NCI-H524 (cell line): ENCODE data around the gene ZDHHC9.
"Not testable (repeated sequence)": the region's sequence is repeated elsewhere in the genome, so short reads cannot be mapped to it uniquely, and the experiment has no call there.

Source experiments
- DNase-seq, 2 experiments: peaks; one replicate each; lab custom pipeline; 2025; lab: John Stamatoyannopoulos, UW

Gene ZDHHC9

DNA sequence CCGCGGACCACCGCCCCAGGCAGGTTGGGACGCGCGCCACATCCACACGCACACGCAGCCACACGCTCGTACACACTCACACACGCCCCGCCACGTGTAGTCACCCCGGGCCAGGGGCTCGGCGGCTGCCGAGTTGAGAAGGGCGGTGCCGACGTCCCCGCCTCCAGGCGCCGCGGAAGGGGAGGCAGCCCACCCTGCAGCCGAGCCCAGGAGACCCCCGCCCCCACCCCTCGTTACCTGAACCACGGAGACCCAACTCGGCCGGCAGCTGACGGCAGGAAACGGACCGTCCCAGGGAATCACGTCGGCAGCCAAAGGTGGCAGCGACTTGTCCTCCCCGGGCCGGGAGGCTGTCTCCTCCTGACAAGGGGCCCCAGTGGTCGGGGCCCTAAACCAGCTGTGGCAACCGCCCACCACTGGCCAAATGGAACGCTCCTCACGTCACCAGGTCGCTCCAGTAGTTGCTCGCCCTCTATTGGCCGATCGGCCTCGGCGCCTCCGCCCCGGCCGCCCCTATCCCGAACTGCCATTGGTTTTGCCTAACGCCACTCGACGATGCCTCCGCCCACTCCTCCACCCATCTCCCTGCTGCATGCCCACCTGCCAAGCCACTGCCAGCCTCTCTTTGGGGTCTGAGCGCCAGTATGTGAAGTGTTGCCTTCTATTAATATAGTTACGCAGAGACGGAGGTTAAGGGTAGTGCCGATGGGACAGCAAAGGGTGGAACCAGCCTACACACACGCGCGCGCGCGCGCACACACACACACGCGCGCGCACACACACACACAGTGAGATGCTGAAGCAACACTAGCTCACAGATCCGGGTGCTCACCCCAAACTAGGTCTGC, at the start of gene ZDHHC9:
TSS of gene ZDHHC9 (minus strand) at position 428 of the 848 bp plus-strand sequence. CDS start 1,941 bp downstream, outside the sequence.
- DNase-seq = peak; percentile 90 to 96

DNA sequence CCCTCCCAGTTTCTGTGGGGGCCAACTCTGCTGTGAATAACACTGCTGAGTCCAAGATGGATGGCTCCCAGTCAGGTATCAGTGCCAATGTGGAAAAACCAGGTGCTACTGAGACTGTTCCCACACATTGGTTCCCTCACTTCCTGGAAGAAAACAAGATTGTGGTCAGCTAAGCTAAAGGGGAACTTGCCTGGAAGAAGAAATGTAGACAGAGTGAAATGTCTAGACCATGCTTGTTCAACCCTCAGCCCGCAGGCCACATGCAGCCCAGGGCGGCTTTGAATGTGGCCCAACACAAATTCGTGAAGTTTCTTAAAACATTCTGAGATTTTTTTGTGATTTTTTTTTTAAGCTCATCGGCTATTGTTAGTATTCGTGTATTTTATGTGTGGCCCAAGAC, 33.7 kb upstream of the ZDHHC9 start:
- no peak for DNase-seq

DNA sequence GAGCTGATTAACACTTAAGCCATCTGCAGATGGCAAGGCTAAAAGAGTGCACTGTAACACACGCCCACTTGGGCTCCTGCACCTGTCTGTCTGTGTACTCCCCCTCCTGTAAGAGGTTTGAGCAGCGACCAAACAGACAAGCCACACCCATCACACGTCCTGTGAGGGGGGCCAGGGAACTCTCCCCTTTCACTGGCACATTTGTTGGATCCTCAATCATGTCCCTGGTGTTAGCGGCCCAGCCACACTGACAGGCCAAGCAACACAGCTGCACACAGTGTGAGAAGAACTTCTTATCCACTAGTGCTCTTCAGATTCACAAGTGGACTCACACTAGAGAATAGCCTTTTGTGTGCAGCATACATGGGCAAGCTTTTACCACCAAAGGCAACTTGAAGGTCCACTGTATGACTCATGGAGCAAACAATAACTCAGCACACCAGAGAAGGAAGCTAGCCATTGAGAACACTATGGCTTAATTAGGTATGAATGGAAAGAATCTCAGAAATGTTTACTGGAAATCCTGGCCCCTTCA, 33.2 kb upstream of the ZDHHC9 start:
- DNase-seq = peak; percentile 83 to 95

DNA sequence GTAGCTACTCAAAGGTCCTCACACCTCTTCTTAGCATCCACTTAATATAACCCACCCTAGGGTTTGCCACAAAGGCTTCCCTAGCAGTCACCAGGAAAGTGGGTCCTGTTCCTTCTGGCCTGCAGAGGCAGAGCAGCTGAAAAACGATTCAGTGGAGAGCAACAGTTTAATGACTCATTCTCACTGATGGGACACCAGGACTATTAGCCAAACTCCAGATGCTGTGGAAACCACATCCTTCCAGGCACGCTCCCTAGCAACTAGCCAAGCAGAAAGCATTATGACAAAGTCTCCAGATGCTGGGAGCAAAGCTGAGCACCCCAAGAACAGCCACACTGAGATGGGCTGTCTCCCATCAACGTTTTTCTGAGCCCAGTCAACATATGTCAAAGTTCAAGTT, 32.0 kb upstream of the ZDHHC9 start:
- peak; percentile 44 to 86 for DNase-seq

DNA sequence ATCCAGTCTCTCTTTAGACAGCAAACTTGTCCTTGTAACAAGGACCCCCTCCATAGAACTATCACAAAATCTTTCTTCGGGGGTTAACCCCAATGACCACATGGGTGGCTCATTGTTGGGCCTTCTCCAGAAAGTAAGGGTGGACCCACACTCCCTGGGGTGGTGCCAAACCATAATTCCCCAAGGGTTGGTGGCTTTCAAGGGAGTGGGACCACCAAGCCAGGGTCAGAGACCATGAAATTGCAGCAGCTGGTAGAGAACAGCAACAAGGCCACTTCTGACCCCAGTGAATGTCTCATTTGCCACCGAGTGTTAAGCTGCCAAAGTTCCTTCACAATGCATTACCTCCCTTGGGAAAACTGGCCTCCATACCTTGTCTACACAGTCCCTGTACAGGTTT, 28.8 kb upstream of the ZDHHC9 start:
- no peak for DNase-seq

DNA sequence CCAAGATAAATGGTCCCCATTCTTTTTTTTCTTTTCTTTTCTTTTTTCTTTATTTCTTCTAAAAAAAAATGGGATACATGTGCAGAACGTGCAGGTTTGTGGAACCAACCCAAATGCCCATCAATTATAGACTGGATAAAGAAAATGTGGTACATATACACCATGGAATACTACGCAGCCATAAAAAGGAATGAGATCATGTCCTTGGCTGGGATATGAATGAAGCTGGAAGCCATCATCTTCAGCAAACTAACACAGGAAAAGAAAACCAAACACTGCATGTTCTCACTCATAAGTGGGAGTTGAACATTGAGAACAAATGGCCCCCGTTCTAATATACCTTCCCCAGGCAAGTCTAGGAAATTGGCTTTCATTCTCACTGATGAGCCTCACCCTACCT, 22.6 kb upstream of the ZDHHC9 start:
- DNase-seq = not testable (repeated sequence)

DNA sequence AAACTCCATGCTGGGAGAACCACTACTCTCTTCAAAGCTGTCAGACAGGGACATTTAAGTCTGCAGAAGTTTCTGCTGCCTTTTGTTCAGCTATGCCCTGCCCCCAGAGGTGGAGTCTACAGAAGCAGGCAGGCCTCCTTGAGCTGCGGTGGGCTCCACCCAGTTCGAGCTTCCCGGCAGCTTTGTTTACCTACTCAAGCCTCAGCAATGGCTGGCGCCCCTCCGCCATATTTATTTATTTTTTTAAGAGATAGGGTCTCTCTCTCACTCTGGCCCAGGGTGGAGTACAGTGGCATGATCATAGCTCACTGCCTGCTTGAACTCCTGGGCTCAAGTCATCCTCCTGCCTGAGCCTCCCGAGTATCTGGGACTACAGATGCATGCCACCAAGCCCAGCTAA, 15.4 kb upstream of the ZDHHC9 start:
- not testable (repeated sequence) for DNase-seq

DNA sequence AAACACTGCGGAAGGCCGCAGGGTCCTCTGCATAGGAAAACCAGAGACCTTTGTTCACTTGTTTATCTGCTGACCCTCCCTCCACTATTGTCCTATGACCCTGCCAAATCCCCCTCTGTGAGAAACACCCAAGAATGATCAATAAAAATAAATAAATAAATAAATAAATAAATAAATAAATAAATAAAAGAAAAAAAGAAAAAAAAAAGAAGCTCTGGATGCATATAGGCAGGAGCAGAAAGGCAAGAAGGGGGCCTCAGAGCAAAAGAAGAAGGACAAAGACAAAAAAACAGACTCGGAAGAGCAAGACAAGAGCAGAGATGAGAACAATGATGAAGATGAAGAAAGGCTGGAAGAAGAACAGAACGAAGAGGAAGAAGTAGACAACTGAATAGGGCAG, 8.1 kb upstream of the ZDHHC9 start:
- DNase-seq = not testable (repeated sequence)

DNA sequence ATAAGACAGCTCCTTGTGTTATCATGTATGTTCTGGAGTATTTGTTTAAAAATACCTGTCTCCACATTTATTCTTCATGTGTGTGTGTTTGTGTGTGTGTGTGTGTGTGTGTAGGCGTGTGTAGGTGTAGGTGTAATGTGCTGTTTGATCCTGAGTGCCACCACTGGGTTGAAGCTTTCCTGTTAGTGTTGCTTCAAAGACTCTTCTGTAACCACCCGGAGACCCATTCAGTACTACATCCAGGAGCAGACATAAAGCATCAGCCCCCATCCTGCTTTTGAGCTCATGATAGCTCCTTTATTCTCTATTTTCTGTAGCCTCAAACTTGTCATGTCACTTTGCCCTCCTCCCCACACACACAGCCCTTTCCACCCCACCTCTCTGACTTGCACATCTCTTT, 3.0 kb upstream of the ZDHHC9 start:
- no peak for DNase-seq

DNA sequence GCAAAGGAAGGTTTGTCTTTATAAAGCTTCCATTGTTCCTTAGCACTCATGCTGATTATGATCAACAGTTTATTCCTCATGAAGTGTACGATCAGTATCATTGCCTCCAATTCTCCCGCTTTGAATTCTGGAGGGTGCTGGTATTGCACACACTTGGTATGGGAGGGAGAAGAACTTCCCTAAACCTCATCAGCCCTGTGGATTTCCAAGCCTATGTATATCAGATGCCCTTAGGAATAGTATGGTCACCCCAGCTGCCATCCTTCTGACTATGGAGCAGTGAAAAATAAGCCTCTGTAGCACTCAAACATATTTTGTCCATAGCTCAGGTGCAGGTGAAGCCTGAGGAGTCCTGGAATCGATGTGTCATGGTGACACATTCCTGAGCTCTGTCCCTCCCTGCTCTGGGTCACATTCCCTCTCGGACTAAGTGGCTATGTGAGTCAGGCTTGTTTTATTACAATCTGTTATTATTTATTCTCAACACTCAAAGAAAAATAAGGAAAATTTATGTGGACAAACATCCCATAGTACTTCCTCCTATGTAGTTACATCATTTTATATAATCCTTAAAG, 2.0 kb upstream of the ZDHHC9 start:
- DNase-seq = no peak

DNA sequence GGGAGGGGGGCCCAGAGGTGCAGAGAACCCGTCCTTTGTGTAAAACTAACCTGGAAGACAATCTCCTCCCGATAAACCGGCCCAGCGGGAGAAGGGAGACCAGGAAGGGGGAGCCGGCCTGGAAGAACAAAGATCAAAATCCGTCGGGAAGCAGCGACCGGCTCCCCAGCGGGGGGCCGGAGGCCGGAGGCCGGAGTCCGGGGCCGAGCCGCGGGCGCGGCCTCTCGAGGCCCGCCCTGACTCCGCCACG, 552 bp downstream of the ZDHHC9 start:
- DNase-seq = no peak

DNA sequence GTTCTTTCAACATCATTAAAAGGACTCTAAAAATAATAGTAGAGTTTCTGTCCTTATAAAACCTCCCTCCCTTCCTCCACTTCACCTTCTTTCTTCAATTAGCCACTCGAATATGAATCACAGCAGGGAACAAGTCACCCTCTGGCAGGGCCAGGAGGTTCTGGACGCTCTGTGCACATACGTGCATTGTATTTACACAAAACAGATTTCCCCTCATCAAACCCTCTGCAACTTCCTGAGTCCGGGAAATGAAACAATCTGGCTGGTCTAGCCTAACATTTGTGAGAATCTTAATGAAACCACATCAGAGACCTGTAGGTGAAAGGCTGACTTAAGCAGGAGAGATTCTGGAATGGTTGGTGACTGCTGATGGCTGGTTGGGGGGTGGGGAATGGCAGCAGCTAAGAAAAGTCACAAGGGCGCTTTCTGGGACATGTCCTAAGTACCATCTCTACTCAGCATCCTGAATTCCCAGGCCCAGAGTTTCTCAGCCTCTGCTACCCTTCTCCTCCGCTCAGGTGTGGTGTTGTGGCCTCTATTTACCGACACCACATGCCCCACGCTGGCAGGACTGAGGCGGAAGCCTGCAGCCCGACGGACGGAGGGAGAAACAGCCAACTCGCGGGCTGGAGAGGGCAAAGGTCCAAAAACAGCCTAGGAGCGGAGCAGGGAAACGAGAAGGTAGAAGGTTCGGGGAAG, 1.0 kb downstream of the ZDHHC9 start:
- DNase-seq = peak in 1 of 2 experiments; percentile 46

DNA sequence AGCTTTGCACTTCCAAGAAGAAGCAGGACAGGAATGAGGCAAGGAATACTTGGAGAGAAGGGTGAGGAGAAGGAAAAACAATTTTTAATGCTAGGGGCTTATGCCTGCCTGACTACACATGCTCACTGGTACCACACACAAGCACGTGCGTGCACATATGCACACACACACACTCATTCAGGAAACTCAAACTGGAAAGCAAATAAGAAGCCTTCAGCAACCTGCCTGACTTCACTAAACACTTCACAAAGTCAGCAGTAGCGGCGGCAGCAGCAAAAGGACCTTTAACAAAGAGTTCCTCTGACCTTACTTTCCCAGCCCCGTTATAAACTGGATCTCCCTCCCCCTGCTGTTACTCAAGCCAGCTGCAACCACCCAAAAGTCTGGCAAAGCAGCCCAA, 3.3 kb downstream of the ZDHHC9 start:
- peak in 1 of 2 experiments; percentile 37 for DNase-seq

DNA sequence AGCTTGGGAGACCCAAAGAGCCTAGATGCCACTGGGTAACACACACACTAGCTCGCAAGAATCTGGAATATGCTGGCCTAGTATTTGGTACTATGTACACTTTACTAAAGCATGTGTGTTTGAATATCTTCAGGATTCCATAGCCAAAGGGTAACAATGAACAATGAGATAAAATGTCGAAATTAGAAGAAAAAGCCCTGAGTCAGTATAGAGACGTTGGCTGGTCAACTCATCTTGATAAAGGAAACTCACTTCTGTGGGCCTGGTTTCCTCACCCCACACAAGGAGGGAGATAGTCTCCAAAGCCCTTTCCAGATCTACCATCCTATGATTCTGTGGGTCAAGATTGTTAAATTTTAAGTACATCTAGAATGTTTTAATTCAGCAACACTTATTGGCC, 6.9 kb downstream of the ZDHHC9 start:
- DNase-seq = no peak

DNA sequence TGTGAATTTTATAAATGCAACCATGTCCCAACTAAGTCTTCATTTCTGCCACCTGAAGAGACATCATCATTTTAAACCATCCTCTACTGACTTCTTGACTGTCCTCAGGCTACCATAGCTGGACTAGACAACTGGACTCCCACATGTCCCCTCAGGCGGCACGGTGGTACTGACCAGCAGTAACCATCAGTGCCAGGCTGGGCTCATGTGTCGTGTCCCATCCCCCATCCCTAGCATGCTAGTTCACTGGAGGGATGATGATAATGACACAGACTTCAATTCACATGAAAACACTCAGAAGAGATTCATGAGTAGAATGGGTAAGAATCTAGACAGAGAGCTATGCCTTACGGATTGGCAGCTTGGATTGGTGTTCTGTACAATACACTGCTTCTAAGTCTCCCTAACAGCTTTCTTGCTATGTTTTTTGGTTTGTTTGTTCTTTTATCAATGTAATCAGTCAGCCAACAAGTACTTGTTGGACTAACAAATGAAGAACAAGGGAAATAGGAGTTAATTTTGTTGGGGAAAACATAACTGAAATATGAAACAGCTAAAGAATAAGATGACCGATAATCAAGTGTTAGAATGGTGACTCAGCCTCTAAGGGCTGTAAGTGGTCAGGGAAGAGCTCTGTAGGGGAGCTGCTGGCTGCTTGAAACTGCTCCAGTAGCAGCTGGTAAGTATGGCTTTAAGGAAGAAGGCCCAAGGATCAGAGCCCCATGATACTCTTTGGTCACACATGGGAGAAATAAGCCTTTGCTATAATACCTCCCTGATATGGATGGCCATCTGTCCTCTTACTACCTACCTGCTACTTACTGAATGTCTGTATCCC, 10.3 kb downstream of the ZDHHC9 start:
- DNase-seq = peak; percentile 95 to 97

DNA sequence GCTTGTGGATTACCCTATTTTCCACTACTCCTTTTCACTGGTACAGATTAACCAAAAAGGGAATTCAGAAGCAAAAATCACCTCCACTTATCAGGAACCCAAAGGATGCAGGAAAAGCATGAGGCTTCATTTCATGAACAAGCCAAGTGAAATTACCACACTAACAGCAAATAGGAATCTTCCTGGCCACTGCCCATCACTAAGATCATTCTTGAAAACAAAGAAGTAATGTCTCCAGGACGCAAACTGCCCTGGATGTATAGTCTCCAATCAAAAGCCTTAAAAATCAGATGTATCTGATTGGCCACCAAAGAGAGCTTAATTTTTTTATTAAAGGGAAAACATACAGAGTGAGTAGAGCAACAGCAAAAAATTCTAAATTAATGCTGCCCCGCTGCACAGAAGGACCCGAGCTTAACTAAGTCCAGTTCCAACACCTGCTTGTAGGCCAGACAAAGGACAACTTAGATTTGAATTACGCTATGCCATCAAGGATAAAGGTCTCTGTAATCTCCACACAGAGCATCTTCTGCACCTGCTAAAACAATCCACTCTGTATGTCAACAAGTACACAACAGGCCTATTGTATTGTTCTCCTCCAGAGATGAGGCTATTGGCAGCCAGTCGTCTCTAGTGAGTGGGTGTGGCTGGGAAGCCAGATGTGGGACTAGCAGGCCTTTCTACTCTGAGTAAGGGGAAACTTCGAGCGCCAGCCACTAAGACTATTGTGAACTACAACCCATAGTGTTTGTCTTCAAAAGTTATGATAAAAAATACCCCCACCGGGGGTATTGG, 12.4 kb downstream of the ZDHHC9 start:
- DNase-seq = no peak

DNA sequence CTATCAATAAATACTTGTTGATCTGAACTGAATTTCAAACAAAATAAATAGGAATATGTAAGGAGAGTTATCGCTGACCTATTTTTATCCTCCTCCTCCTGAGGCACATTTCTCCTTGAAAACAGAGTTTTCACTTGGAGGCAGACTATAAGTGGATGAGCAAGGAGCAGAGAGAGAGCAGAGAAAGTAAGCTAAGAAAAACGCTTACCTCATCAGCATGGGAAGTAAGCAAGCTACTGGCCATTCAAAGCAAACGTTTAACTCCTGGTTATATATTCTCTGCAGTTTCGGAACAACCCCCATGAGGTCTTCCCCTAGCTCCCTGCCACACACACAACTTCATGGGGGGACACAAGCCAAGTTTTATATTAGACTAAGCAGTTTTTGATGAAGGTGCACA, 13.2 kb downstream of the ZDHHC9 start:
- no peak for DNase-seq

DNA sequence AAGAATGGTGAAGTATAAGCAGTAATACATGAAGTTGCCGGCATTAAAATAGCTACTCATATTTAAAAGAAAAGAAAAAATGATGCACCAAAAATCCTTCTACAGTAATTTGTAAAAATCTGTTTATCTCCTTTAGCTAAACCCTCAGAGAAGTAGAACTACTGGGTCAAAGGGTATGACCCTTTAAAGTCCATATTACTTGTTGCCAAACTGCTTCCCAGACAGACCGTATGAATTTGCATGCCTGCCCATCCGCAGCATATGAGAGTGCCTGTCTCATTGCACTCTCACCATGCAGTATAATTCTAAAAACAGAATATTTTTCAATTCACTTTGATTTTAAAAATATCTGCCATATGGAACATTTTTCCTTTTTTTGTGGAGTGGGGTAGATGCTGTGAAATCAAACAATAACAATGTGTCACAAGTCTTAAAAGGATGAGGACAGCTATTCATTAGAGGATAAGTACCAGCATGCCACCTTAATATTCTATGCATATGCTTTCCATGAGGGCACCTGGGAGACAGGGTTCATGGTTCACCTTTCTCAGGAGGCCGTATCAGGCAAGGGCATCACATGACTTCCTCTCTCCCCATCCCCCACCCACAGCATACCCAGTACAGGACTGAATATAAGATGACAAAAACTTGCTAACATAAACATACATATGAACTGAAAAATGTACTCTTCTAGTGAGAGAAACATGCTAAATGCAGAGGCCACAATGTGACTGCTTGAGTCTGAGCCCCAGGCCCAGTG, 17.8 kb downstream of the ZDHHC9 start:
- DNase-seq = no peak

DNA sequence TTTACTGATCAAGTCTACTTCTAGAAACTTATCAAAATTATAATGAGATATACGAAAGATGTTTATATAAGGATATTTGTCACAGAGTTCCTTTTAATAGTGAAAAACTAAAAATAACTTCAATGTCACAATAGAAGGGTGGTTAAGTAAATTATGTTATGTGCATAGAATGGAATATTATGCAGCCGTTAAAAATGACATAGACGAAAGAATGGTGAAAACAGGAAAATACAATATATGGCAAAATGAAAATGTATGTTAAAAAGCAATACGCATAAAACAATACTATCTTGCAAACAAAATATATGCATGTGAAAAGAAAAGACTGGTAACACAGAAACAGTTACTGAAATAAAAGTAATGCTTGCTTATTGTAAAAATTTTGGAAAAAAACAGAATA, 19.1 kb downstream of the ZDHHC9 start:
- DNase-seq = no peak

DNA sequence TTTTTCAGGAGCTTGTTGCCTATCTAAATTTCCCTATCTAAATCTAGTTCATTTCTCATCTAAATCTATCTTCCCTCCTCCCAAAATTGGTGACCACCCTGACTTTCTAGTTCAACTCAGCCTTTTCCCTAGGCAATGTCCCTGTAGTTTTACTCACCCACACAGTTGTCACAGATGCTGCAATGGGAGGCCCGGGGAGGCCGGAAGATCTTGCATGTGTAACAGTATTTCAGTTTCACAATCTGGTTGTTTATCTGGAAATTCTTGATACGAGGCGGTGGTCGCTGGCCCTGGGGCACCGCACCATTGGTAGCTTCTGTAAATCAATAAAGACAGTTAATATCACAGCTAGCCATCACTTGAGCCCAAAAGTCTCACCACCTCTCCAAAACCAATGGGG, 20.2 kb downstream of the ZDHHC9 start:
- no peak for DNase-seq

DNA sequence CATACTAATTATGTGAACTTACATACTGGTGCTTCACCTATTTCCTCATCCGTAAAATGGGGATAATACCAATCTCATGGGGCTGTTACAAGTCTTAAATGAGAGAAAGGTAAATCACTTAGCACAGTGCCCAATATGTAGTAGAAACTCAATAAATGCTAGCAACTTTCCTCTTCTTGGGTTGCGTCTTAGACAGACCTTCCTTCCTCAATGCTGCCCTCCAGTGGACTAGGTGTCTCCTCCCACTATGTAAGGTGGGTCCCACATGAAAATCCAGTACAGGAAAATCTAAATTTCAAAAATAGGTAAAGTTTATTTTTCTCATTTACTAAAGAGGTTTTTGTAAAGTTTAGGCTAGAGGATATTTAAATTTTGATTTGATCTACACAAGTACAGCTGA, 20.6 kb downstream of the ZDHHC9 start:
- peak in 1 of 2 experiments; percentile 49 for DNase-seq
